ENCODE results near the gene C1QTNF9. TPM values are rescaled to one million over a fixed set of nuclear protein-coding genes. Genes with fewer than 3 reads are reported as not detected.
"Not testable (repeated sequence)": the region's sequence is repeated elsewhere in the genome, so short reads cannot be mapped to it uniquely, and the experiment has no call there.

Gene C1QTNF9
- total RNA-seq, 1 experiment from 2014 or later = not detected

DNA sequence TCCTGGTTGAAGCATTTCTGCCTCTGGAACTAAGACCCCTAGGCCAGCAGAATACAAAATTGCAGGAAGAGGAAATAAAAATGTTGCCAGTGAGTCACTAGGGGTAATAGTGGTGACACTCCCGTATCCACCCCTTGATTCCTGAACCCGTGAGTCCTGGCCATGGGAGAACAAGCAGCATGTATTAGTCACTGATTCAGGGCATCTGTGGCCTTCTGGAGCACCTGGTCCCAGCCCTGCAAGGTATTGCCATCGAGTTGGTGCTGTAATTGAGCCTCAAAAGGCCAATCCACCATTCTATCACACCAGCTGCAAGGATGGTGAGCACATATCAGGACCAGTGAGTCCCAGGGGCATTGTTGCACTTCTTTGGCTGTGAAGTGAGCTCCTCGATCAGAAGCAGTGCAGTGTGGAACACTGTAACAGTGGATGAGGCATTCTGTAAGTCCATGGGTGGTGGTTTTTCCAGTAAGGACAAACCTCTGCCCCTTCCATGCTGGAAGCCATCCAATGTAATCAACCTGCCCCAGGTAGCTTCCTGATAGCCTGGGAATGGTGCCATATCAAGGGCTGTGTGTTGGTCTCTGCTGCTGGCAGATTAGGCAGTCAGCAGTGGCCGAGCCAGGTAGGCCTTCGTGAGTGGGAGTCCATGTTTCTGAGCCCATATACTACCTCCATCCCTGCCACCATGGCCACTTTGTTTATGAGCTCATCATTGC is 39.6 kb downstream of the C1QTNF9 start:
- in situ Hi-C loops (cut with HindIII; ENCODE audit: low pct_unique_long_range_greater_than_20kb, low sequenced_read_pairs) = no loop called here
- DNase-seq (ENCODE audit: low read depth, low spot score) = no peak

DNA sequence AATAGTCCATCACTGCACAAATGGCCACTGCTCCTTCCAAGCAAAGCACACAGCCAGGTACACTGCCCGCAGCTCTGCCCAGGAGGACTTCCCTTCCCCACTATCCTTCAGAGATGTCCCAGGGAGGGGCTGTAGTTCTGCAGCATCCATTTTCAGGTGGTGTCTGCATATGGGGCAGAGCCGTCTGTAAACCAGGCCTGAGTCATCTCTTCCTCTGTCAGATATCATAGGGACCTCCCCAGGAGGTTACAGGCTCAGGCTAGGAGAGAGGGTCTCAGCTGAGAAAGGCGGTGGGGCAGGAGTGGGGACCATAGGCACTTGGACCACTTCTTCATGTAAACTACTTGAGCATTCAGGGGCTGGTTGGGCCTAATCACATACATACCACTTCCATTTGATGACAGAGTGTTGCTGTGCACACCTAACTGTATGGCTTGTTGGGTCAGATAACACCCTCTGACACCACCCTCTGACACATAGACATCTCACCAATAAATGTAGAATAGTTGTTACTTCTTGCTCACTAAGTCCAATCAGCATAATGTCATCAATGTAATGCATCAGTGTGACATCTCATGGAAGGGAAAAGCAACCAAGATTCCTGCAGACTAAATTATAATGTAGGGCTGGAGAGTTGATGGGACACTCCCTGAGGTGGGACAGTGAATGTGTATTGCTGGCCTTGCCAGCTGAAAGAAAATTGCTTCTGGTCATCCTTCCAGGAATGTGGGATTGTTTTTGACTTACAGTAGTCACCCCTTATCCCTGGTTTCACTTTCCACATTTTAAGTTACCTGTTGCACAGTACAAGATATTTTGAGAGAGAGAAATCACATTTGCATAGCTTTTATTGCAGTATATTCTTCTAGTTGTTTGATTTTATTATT is 40.6 kb downstream of the C1QTNF9 start:
- in situ Hi-C loops (cut with HindIII; ENCODE audit: low pct_unique_long_range_greater_than_20kb, low sequenced_read_pairs); DNase-seq (ENCODE audit: low read depth, low spot score): not testable (repeated sequence)

DNA sequence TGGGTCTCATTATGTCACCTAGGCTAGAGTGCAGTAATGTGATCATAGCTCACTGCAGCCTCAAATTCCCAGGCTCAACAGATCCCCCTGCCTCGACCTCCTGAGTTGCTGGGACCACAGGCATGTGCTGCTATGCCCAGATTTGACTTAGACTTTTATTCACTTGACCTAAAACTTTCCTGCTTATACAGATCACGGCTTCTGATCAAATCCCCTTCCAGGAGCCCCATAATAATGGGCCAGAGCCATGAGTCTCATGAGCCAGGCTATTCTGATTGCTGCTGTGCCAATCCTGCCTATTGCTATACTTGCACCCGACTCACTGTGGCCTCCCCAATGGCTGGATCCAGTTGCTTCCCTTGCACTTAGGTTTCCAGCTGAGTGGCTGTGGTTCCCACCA is 42.0 kb downstream of the C1QTNF9 start:
- in situ Hi-C loops (cut with HindIII; ENCODE audit: low pct_unique_long_range_greater_than_20kb, low sequenced_read_pairs) = no loop called here
- DNase-seq (ENCODE audit: low read depth, low spot score) = no peak

DNA sequence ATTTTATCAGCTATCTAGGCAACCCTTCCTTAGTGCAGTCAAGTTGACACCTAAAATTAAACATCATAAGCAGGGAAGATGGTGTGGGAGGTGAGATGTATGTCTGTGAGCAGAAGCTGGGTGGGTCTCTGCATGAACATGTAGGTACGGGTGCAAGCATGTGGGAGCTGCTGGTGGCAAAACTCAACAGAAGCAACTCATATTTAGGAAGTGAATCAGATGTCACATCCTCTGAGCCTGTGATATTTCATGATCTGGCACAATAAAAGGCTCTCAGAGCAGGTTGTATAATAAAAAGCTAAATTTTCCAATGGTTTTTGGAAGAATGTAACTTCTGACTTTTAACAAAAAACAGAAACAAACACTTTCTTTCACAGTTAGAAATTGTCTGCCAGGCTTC is 44.4 kb downstream of the C1QTNF9 start:
- no peak for DNase-seq (ENCODE audit: low read depth, low spot score)
- in situ Hi-C loops (cut with HindIII; ENCODE audit: low pct_unique_long_range_greater_than_20kb, low sequenced_read_pairs) = no loop called here

DNA sequence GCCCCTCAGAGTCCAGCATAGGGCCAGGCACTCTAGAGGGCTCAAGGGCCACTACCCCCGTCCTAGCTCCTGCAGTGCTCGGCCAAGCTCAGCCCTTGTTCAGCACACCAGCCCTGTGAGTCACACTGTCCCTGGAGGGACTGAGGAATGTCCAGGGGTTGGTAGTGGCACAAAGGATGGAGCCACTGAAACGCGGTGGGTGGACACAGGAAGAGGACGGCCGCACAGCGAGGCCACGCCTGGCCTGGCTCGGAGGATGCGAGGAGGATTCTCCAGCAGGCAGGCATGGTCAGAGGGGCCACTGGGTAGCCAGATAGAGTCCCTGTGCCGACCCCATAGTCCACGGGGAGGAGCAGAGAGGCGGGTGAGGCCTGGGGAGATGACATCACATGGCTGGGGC is 45.7 kb downstream of the C1QTNF9 start:
- in situ Hi-C loops (cut with HindIII; ENCODE audit: low pct_unique_long_range_greater_than_20kb, low sequenced_read_pairs) = no loop called here
- no peak for DNase-seq (ENCODE audit: low read depth, low spot score)

DNA sequence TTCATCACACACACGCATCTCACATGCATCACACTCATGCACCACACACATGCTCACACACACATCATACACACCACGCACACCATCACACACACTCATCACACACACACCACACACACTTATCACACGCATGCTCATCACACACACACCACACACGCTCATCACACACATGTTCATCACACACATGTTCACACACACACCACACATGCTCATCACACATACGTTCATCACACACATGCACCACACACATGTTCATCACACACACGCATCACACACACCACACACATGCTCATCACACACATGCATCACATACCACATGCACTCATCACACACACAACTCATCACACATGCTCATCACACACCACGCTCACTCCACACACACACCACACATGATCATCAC is 46.9 kb downstream of the C1QTNF9 start:
- no peak for DNase-seq (ENCODE audit: low read depth, low spot score)
- in situ Hi-C loops (cut with HindIII; ENCODE audit: low pct_unique_long_range_greater_than_20kb, low sequenced_read_pairs) = no loop called here

DNA sequence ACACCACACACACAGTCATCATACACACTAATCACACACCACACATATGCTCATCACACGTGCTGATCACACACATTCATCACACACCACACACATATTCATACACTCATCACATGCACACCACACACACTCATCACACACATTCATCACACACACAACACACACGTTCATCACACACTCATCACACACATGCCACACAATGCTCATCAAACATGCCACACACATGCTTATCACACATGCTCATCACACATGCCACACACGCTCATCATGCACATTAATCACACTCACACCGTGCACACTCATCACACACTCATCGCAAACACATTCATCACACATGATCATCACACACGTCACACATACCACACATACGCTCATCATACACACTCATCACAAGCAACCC is 47.5 kb downstream of the C1QTNF9 start:
- in situ Hi-C loops (cut with HindIII; ENCODE audit: low pct_unique_long_range_greater_than_20kb, low sequenced_read_pairs) = no loop called here
- DNase-seq (ENCODE audit: low read depth, low spot score) = no peak

DNA sequence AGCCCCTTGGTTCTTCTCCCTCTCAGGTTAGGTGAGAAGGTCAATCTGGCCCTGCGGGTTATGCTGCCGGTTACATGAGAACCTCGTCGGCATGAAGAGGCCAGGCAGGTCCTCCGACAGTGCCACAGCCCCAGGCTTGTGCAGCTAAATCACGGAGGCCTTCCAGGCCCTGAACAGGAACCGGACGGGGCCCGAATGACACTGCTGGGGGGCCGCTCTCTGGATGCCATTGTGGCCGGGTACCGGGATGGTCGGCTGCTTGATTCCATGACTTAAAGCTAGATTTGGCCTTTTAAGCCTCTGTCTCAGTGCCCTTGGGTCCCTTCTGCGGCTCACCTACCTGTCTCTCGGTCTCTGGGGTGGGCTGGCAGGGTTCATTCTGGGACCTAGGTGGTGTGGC is 48.4 kb downstream of the C1QTNF9 start:
- DNase-seq (ENCODE audit: low read depth, low spot score) = no peak
- in situ Hi-C loops (cut with HindIII; ENCODE audit: low pct_unique_long_range_greater_than_20kb, low sequenced_read_pairs) = no loop called here

DNA sequence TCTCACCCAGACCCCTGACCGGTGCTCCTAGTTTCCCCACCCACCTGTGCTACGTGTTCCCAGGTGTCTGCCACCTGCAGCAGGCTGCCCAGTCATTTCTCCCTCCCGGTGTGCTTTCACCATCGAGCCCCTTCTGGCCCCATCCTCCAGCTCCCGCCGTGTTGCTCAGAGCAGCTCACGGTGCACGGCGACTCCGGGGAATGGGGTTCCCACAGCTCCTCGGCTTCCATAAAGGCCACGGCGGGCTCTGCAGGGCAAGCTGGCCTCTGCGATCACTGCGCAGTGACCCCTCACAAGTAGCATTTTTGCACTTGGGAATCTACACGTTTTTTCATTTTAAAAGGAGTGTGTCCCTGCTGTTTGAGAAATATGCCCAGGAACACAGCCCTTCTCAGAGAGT is 49.5 kb downstream of the C1QTNF9 start:
- in situ Hi-C loops (cut with HindIII; ENCODE audit: low pct_unique_long_range_greater_than_20kb, low sequenced_read_pairs); DNase-seq (ENCODE audit: low read depth, low spot score): not testable (repeated sequence)

DNA sequence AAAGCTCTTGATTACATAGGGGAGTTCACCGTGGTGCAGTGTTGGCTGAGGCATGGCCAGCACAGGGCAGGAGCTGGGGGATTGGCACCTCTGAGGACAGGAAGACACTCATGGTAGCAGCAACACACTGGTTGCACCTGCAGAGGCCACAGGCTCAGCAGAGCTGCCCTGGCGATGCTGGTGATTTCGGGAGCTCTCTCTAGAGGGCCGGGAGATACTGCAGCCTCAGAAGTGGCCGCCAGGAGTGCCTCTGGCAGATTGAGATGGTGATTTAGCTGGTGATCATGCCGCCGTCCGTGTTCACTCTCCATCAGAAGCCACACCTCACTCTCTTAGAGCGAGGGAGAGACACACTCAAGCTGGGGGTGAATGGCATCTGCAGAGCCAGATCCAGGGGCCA is 49.9 kb downstream of the C1QTNF9 start:
- in situ Hi-C loops (cut with HindIII; ENCODE audit: low pct_unique_long_range_greater_than_20kb, low sequenced_read_pairs); DNase-seq (ENCODE audit: low read depth, low spot score): not testable (repeated sequence)

DNA sequence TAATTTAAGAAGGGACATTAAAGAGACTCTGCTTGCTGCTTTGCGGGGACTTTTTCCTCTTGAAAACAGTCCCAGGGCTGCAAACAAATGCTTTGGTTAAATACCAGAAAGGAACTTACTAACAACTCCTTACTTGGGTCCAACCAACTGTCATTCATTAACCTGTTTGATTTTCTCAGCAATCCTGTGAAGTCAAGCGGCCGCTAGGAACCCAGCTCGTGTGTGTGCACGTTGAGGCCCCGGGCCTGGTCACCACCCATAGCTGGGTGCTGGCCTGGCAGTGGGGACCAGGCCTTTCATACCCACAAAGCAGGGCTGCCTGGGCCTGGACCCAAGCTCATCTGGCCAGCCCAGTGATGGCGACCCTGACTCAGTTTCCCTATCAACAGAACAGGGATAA is 50.7 kb downstream of the C1QTNF9 start:
- in situ Hi-C loops (cut with HindIII; ENCODE audit: low pct_unique_long_range_greater_than_20kb, low sequenced_read_pairs) = no loop called here

DNA sequence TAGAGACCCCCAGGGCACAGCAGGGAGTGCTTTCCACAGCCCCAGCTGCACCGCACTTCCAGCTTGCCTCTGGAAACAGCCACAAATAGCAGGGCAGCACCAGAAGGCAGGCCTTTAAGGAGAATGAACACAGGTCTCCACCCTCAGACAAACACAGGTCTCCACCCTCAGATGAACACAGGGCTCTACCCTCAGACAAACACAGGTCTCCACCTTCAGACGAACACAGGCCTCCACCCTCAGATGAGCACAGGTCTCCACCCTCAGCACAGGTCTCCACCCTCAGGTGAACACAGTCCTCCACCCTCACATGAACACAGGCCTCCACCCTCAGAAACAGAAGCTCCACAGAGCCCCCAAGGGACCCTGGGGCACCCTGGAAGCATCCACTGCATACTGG is 51.7 kb downstream of the C1QTNF9 start:
- DNase-seq (ENCODE audit: low read depth, low spot score) = no peak
- in situ Hi-C loops (cut with HindIII; ENCODE audit: low pct_unique_long_range_greater_than_20kb, low sequenced_read_pairs) = no loop called here

More for the DNA sequence above, 50.7 kb downstream of the C1QTNF9 start:
- DNase-seq (ENCODE audit: low read depth, low spot score) = no peak

DNA sequence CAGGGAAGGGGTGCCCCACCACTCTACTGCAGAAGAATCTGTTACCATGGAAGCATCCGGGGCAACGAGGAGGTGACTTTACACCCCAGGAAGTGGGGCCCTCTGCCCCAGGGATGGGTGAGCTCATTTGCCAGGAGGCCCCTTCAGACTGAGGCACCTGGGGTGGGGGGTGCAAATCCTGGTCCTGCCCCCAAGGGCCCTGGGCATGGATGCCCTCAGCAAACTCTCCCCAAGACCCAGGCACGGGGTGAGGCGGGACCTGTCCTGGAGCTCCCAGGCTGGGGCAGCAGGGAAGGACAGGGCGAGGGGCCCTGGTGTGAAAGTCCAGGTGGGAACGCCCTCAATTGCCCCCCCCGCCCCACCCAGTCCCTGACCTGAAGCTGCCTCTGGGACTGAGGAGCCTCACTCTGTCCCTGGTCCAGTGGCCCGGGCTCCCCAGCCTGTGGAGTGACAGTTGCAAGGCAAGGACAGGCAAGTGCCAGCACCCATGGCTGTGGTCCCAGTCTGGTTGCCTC is 52.5 kb downstream of the C1QTNF9 start:
- DNase-seq (ENCODE audit: low read depth, low spot score) = no peak
- in situ Hi-C loops (cut with HindIII; ENCODE audit: low pct_unique_long_range_greater_than_20kb, low sequenced_read_pairs) = no loop called here

DNA sequence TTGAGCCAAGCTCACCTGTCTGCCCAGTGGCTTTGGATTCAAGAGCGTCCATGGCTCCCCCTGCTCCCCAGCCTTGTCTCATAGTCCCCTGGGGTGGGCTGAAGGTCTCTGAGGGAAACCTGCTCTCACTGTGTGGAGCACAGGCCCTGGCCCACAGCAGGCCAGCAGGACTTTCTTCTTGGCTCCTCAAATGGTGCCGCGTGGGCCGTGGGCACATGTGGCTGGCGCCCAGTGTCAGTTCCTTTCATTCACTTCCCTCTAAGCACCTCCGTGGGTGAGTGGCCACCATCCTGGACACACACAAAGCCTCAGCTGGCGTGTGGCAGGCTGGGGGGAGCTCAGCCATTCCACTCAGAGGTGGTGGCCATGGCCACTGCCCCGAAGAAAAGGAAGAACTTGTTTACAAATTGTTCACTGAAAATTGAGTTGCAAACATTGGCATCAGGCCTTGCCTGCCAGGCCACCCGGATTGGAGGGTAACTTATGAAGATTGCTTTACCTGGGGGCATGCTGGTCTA is 53.1 kb downstream of the C1QTNF9 start:
- DNase-seq (ENCODE audit: low read depth, low spot score) = no peak
- in situ Hi-C loops (cut with HindIII; ENCODE audit: low pct_unique_long_range_greater_than_20kb, low sequenced_read_pairs) = no loop called here

DNA sequence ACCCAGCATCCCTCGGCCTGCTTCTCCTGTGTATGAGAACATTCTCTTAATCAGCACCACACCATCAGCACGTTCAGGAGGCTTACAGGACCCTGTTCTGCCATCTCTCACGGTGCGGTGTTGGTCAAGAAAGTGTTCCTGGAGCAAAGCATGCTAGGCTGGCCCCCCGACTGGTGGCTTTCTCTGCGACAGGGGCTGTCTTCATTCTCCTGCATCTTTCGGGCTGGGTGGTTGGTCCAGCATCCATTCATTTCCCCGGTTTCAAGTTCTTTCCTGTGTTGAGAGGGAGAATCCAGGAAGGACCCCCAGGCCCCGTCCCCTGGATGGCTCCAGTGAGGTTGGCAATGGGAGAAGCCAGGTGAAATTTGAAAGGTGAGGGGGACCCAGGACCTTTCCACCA is 55.8 kb downstream of the C1QTNF9 start:
- DNase-seq (ENCODE audit: low read depth, low spot score) = no peak
- in situ Hi-C loops (cut with HindIII; ENCODE audit: low pct_unique_long_range_greater_than_20kb, low sequenced_read_pairs) = no loop called here

DNA sequence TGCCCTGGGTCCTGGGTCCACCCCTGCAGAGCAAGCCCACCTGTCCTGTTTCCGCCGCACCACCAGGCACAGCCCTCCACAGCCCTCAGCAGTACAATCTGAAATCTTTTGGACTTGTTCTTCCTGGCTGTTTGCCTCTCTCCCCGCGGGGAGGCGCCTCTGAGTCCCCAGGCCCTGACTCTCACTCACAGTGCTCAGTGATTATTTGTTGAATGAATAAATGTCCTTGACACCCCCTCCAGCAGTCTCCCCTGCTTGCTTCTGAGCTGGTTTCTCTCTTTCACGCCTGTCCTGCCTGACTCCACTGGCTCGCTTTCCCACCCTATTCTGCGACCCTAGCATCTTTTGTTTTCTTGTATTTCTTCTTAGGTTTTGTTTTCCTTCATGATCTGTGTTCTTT is 56.9 kb downstream of the C1QTNF9 start:
- DNase-seq (ENCODE audit: low read depth, low spot score); in situ Hi-C loops (cut with HindIII; ENCODE audit: low pct_unique_long_range_greater_than_20kb, low sequenced_read_pairs): not testable (repeated sequence)

DNA sequence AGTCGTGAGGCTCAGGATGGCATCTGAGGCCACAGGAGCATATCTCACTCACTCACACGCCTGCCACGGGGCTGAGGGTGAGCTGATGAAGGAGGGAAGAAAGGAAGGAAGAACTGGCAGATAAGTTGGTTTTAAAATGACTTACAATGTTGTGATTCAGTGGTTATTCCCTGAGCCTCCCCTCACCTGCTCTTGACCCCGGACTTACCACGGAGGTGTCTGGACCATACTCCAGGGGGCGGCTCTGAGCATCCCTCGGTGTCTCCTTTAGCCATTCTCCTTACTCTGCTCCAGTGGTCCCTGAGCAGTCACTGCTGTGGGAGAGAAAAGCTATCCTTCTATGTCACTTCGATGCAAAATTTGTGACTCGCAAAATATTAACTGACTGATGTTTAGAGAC is 61.9 kb downstream of the C1QTNF9 start:
- in situ Hi-C loops (cut with HindIII; ENCODE audit: low pct_unique_long_range_greater_than_20kb, low sequenced_read_pairs); DNase-seq (ENCODE audit: low read depth, low spot score): not testable (repeated sequence)
